HG02678 (cell line): Measurements from ENCODE around the gene ZBTB12.
"Not testable (repeated sequence)": the region's sequence is repeated elsewhere in the genome, so short reads cannot be mapped to it uniquely, and the experiment has no call there.

Experiments
- ATAC-seq: cut with Tn5 transposase; IDR thresholded peaks from one replicate; pipeline ENCODE4 v1.9.1; 2021; ENCODE audit warnings: mild to moderate bottlenecking, moderate library complexity; ENCODE audit not compliant: unreplicated experiment

The ZBTB12 gene

DNA sequence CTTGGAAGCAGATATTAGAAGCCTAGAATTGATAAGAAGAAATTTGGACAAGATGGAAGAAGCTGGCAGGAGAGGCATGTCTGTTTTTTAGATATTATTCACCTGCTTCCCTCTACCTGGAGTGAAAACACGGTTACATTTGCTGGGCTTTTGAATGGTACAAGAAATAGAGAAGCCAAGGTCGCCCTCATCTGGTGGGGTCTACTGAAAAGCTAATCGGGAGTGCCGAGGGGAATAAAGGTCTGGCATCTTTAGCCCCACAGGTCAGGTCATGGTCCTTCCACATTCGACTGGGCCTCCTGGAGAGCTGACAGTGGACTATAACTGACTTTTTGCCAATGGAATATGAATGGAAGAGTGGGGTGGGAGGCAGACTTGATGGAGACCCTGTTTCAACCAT is 21.1 kb upstream of the ZBTB12 start:
- no peak for ATAC-seq

GRCh38 chr6:31920811-31921210 is 18.9 kb upstream of the ZBTB12 start:
- no peak for ATAC-seq

- ATAC-seq: no peak
These were observed 17.9 kb upstream of the ZBTB12 start for GRCh38 chr6:31919624-31920303.

DNA sequence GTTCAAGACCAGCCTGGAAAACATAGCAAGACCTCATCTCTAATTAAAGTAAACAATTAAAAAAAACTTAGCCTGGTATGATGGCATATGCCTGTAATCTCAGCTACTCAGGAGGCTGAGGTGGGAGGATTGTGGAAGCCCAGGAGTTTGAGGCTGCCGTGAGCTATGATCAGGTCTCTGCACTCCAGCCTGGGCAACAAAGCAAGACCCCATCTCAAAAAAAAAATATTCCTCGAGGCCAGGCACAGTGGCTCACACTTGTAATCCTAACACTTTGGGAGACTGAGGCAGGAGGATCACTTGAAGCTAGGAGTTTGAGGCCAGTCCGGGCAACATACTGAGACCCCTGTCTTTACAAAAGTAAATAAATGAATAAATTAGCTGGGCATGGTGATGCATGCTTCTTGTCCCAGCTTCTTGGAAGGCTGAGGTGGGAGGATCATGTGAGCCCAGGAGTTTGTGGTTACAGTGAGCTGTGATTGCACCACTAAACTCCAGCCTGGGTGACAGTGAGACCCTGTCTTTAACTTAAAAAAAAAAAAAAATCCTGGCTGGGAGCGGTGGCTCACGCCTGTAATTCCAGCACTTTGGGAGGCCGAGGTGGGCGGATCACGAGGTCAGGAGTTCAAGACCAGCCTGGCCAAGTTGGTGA is 16.3 kb upstream of the ZBTB12 start:
- ATAC-seq: no peak

- no peak for ATAC-seq
These were observed 13.9 kb upstream of the ZBTB12 start for GRCh38 chr6:31915756-31916155.

DNA sequence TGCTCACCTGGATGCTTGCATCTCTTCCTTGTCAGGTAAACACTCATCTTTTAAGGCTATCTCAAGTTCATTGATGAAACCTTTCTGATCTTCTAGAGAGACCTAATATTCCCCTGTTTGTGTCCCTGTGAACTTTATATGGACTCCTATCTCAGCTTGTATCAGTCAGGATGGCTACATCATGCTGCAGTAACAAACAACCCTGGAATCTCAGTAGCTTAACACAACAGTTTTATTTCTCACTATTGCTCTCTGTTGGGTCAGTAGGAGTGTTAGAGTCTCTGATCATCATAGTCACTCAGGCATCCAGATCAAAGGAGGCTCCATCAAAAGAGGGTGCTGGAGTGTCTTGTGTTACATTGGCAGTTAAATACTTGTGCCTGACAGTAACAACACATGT is 13.5 kb upstream of the ZBTB12 start:
- no peak for ATAC-seq

- no peak for ATAC-seq
These were observed 10.1 kb upstream of the ZBTB12 start for GRCh38 chr6:31911826-31912585.

DNA sequence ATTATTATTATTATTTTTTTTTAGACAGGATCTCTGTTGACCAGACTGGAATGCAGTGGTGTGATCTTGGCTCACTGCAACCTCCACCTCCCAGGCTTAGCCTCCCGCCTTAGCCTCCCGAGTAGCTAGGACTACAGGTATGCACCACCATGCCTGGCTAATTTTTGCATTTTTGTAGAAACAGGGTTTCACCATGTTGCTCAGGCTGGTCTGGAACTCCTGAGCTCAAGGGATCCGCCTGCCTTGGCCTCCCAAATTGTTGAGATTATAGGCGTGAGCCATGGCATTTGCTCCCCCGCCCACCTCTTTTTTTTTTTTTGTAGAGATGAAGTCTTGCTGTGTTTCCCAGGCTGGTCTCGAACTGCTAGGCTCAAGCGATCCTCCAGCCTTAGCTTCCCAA is 7.4 kb upstream of the ZBTB12 start:
- ATAC-seq: not testable (repeated sequence)

DNA sequence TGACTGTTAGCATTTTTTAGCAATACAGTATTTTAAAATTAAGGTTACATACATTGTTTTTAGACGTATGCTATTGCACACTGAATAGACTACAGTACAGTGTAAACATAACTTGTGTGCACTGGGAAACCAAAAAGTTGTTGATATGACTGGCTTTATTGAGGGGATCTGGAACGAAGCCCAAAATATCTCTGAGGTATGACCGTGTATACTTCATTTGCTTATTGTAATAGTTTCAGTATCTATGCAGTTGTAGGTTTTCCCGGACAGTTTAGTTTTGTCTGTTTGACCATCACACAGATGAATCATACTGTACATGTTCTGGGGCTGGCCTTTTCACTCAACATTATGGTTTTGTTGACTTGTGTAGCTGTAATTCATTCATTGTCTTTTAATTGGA is 6.9 kb upstream of the ZBTB12 start:
- ATAC-seq: peak; percentile 76

- not testable (repeated sequence) for ATAC-seq
These were observed 6.4 kb upstream of the ZBTB12 start for GRCh38 chr6:31908255-31908654.

DNA sequence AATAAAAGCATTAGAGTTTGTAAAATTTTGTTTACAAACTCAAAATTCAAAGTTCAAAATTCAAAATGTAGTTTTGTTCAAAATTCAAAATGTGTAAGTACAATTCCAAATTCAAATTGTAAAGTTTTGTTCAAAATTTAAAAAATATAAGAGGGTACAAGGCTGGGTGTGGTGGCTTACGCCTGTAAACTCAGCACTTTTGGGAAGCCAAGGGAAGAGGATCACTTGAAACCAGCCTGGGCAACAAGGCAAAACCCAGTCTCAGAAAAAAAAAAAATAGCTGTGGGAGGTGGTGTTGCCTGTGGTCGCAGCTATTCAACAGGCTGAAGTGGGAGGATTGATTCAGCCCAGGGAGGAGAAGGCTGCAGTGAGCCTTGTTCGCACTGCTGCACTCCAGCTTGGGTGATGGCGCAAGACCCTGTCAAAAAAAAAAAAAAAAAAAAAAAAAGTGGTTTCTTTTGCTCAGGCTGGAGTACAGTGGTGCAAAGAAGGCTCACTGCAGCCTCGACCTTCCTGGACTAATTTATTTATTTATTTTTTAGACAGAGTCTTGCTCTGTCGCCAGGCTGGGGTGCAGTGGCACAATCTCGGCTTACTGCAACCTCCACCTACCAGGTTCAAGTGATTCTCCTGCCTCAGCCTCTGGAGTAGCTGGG is 5.4 kb upstream of the ZBTB12 start:
- ATAC-seq: no peak

DNA sequence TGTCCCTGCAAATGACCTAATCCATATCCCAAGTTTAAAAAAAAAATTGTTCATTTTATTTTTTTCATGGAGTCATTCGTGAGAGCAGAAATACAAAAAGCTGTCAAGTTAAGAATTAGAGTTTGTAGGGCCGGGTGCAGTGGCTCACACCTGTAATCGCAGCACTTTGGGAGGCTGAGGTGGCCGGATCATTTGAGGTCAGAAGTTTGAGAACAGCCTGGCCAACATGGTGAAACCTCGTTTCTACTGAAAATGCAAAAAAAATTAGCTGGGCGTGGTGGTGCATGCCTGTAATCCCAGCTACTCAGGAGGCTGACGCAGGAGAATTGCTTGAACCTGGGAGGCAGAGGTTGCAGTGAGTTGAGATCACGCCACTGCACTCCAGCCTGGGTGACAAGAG is 4.8 kb upstream of the ZBTB12 start:
- ATAC-seq: not testable (repeated sequence)

DNA sequence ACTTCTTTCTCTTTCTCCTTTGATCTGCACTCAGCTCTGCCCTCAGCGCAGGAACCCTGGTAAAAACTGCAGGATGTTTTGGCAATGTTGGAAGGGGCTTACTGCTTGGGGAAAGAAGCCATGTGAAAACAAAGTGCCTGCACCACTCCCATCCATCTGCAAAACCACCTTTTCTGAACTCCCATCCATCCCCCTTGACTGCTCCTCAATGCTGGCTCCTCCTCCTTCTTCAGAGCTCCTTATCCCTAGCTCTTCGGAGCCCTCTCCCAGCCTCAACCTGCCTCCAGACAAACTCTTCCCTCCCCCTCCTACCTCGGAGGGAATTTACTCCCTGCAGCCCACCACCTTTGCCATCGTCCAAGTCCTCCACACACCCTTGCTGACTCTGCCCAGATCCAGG is 4.2 kb upstream of the ZBTB12 start:
- ATAC-seq: no peak

DNA sequence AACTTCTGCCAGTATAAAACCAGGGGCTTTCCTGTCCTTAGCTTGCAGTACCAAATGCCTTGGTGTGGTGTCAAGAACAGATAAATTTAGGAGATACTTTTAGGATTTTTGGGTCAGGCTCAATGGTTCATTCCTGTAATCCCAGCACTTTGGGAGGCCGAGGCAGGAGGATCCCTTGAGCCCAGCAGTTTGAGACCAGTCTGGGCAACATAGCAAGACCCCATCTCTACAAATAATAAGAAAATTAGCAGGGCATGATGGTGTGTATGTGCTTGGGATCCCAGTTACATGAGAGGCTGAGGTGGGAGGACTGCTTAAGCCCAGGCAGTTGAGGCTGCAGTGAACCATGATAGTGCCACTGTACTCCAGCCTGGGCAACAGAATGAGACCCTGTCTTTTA is 3.2 kb upstream of the ZBTB12 start:
- ATAC-seq: no peak

GRCh38 chr6:31903957-31904356 is 2.1 kb upstream of the ZBTB12 start:
- ATAC-seq: no peak

GRCh38 chr6:31901415-31901952 is 402 bp downstream of the ZBTB12 start:
- ATAC-seq: peak; percentile 9

DNA sequence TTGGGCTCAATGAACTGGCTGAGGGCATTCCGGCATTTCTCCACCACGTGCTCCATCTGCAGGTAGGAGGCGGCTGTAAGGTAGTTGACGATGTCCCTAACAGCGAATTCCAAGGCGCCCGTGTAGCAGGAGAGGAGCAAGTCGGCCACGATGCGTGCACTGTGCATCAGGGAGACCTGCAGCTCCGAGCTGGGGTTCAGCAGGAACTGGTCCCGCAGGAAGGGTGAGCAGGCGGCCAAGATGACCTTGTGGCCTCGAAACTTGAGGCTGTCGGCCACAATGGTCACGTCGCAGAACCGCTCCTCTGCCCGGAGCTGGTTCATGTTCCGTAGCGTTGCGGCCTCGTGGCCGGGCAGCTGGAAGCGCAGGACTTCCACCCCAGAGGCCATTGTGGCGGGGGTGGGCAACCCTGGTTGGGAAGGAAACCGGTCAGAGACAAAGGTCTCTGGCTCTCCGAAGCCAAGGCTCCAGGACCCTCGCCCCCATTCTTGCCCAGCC is 920 bp downstream of the ZBTB12 start:
- no peak for ATAC-seq

DNA sequence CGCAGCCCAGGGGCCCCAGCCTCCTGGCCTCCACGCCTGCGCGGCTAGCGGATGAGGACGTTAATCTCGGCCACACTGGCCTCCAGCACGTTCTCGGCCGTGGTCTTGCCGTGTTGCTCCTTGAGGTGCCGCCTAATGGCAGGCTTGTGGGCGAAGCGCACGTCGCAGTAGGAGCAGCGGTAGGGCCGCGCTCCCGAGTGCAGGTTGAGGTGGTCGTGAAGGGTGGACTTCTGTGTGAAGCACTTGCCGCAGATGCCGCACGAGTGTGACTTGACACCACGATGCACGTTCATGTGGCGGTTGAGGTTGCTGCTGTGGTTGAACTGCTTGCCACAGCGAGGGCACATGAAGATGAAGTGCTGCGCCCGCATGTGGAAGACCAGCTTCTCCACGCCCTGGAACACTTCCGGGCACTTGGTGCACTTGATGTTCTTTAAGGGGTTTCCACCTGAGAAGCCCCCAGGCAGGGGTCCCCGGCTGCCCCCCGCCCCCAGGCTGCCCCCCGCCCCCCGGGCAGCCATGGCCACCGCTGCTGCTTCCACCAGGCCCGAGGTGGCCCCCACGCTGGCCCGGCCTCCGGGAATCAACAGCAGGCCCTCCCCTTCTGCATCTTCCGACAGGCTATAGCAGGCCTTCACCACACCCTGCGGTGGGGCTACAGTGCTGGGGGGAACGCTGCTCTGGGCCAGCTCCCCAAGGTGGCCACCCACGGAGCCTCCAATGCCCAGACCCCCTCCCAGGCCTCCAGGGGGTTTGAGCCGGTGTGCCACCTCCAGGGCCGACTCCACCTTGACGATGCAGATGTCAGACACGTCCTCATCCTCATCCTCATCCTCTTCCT is 1.8 kb downstream of the ZBTB12 start:
- ATAC-seq: no peak

DNA sequence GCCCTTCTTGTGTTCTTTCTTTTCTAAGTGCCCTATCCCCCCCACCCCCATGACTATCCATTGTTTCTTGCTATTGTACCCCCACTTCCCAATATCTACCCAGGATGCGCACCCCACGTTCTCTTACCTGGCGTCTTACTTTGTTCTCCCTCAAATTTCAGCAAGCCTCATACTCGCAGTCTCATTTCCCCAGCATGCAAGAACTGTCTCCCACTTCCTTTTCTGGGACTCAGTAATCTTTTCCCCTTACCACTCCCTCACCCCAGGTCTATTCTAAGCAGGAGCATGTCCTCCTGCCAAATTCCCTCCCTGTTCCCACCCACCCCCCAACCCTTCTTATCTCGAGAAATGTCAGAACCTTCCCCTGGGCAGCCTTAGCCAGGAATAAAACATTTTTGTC is 2.7 kb downstream of the ZBTB12 start:
- no peak for ATAC-seq

GRCh38 chr6:31898383-31899011 is 3.4 kb downstream of the ZBTB12 start:
- no peak for ATAC-seq
